Testis (tissue), 2 donors: ENCODE results near the gene RSPRY1.

Experiments
- POLR2A ChIP-seq: fragments of 450-650 bp; IDR thresholded peaks from one replicate; pipeline ENCODE4 v1.6.1; 2017; ENCODE audit warnings: antibody characterized with exemption, mild to moderate bottlenecking, moderate library complexity
- TF ChIP-seq, protein P1 (sequence below), 3 experiments: fragments of 450-650 bp in 2 of 3; fragments of 200-600 bp in 1 of 3; sonication (generic) in 1 of 3; IDR thresholded peaks; one replicate each; pipeline ENCODE4 v1.5.1; 2016 to 2019; ENCODE audit warnings: antibody characterized with exemption in 3 of 3, mild to moderate bottlenecking in 2 of 3, moderate library complexity in 1 of 3

DNA sequence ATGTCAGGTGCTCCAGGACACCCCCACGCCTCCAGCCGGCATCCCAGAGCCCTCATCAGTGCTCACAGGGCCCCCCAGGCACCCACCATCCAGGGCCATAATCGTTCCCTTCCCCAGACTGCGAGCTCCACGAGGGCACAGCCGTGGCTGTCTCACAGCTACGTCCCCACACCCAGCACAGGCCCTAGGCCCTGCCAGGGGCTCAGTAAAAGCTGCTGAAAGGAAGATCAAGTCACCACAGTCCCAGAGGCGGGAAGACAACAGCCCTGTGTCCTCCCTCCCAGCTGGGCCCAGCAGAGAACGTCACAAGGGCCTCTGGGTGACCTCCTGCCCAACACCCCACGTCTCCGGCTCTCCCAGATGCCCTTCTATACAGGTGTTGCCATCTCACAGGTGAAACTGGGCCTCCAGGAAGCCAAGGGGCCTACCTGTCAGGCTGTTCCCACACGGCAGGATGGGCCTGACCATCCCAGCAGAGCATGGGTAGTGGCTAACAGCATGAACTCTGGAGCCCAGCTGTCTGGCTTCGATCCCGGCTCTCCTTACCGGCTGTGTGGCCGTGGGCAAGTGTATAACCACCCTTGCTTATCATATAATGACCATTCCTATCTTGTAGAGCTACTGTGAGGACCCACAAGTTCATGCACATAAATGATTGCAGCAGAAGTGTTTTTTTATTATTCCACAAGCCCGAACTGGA, 76.9 kb downstream of the RSPRY1 start:
- TF ChIP-seq POLR2A, result no peak
- TF ChIP-seq, protein P1, sequence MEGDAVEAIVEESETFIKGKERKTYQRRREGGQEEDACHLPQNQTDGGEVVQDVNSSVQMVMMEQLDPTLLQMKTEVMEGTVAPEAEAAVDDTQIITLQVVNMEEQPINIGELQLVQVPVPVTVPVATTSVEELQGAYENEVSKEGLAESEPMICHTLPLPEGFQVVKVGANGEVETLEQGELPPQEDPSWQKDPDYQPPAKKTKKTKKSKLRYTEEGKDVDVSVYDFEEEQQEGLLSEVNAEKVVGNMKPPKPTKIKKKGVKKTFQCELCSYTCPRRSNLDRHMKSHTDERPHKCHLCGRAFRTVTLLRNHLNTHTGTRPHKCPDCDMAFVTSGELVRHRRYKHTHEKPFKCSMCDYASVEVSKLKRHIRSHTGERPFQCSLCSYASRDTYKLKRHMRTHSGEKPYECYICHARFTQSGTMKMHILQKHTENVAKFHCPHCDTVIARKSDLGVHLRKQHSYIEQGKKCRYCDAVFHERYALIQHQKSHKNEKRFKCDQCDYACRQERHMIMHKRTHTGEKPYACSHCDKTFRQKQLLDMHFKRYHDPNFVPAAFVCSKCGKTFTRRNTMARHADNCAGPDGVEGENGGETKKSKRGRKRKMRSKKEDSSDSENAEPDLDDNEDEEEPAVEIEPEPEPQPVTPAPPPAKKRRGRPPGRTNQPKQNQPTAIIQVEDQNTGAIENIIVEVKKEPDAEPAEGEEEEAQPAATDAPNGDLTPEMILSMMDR (IDR thresholded peaks at IDR 0.05), result no peak
